ENCODE measurements around the gene DDR2.
"Not testable (repeated sequence)": the region's sequence is repeated elsewhere in the genome, so short reads cannot be mapped to it uniquely, and the experiment has no call there.

DDR2 gene

GRCh38 chr1:162727493-162727892, 95.2 kb downstream of the DDR2 start:
- DNase-seq: not testable (repeated sequence)

GRCh38 chr1:162728573-162728972, 96.3 kb downstream of the DDR2 start:
- DNase-seq: no peak

GRCh38 chr1:162729195-162729774, 97.0 kb downstream of the DDR2 start:
- DNase-seq: not testable (repeated sequence)

- no peak for DNase-seq
These were observed 99.8 kb downstream of the DDR2 start for GRCh38 chr1:162732094-162732493.

GRCh38 chr1:162732566-162733335, 100.5 kb downstream of the DDR2 start:
- no peak for DNase-seq

- no peak for DNase-seq
These were observed 101.0 kb downstream of the DDR2 start for GRCh38 chr1:162733336-162733590.

- DNase-seq: no peak
These were observed 101.8 kb downstream of the DDR2 start for GRCh38 chr1:162734047-162734446.

GRCh38 chr1:162736184-162736583, 103.9 kb downstream of the DDR2 start:
- no peak for DNase-seq

- no peak for DNase-seq
These were observed 104.4 kb downstream of the DDR2 start for GRCh38 chr1:162736633-162737067.

GRCh38 chr1:162740755-162741154, 108.5 kb downstream of the DDR2 start:
- no peak for DNase-seq

GRCh38 chr1:162741574-162741973, 109.3 kb downstream of the DDR2 start:
- no peak for DNase-seq

- DNase-seq: not testable (repeated sequence)
These were observed 114.1 kb downstream of the DDR2 start for GRCh38 chr1:162746264-162746942.

GRCh38 chr1:162753001-162753658, 120.9 kb downstream of the DDR2 start:
- no peak for DNase-seq

- DNase-seq: no peak
These were observed 121.8 kb downstream of the DDR2 start for GRCh38 chr1:162753998-162754585.

GRCh38 chr1:162755306-162755705, 123.0 kb downstream of the DDR2 start:
- DNase-seq: no peak

- DNase-seq: no peak
These were observed 124.3 kb downstream of the DDR2 start for GRCh38 chr1:162756523-162756922.

- no peak for DNase-seq
These were observed 125.2 kb downstream of the DDR2 start for GRCh38 chr1:162757476-162757875.

GRCh38 chr1:162765788-162766187, 133.5 kb downstream of the DDR2 start:
- no peak for DNase-seq

- no peak for DNase-seq
These were observed 140.4 kb downstream of the DDR2 start for GRCh38 chr1:162772571-162773154.

GRCh38 chr1:162774007-162774406, 141.7 kb downstream of the DDR2 start:
- no peak for DNase-seq

- no peak for DNase-seq
These were observed 146.8 kb downstream of the DDR2 start for GRCh38 chr1:162779043-162779442.

- no peak for DNase-seq
These were observed 150.4 kb downstream of the DDR2 start for GRCh38 chr1:162782671-162783070.

GRCh38 chr1:162784926-162785325, 152.7 kb downstream of the DDR2 start:
- DNase-seq: not testable (repeated sequence)

Measured in islet precursor cell (in vitro differentiated cells).